K562 (cell line): Measurements from ENCODE around the gene BAIAP2. TPM values are rescaled to one million over a fixed set of nuclear protein-coding genes. Genes with fewer than 3 reads are reported as not detected.

Experiments
- ATAC-seq: fragments of 200-7000 bp; cut with Tn5 transposase; 3 replicates; pipeline ENCODE4 v1.9.1; 2020; ENCODE audit warnings: moderate library complexity
- BruUV-seq: library from RNA; stranded (reverse); fragments of 400-500 nt; replicated peaks from 2 replicates; lab custom pipeline; 2021; lab: Mats Ljungman, UMichigan
- CTCF ChIA-PET: fragments of 300-600 bp; formaldehyde crosslinking; extraction: SDS; loops from one replicate; lab custom pipeline; 2021; ENCODE audit warnings: low intra/inter-chr PET ratio; lab: Yijun Ruan, JAX
- POLR2A ChIA-PET: fragments of 300-600, 350-650 bp; sonication (Branson Sonifier 250); formaldehyde crosslinking; extraction: SDS; loops from one replicate; lab custom pipeline; 2021; ENCODE audit warnings: antibody characterized with exemption, inconsistent platforms; lab: Yijun Ruan, JAX
- DNase-seq, 4 experiments: peaks; one replicate each; pipeline versions ENCODE4 v3.0.0 to v3.0.0-alpha.2; 2011 to 2018; ENCODE audit warnings: low spot score in 3 of 4, mixed read lengths in 3 of 4; ENCODE audit errors: extremely low read depth in 1 of 4
- FAIRE-seq: peaks from 2 replicates; lab custom pipeline; 2011; peaks lifted over from hg19 to GRCh38; lab: Jason Lieb, UNC
- H2AFZ ChIP-seq: 2 replicates; pipeline ENCODE4 v1.6.0; 2011; ENCODE audit warnings: low read depth, low read length, control low read depth, inconsistent platforms
- H3K27ac ChIP-seq: fragments of 200-600 bp; 3 replicates; pipeline ENCODE4 v1.8.0; 2011; ENCODE audit warnings: low read depth, mild to moderate bottlenecking, control low read depth, inconsistent platforms, low read length, moderate library complexity, mixed read lengths; ENCODE audit errors: extremely low read depth
- H3K27me3 ChIP-seq, 2 experiments: fragments of 300-600 bp in 1 of 2; 2 replicates in 1 of 2; 3 replicates in 1 of 2; pipeline versions ENCODE4 v1.6.0 to v1.8.0; 2011; ENCODE audit warnings: inconsistent platforms in 2 of 2, low read length in 2 of 2, mild to moderate bottlenecking in 1 of 2, mixed read lengths in 1 of 2, moderate library complexity in 1 of 2; ENCODE audit not compliant: control insufficient read depth in 2 of 2, insufficient read depth in 2 of 2
- H3K36me3 ChIP-seq: fragments of 300-600 bp; 3 replicates; pipeline ENCODE4 v1.8.0; 2011; ENCODE audit warnings: mild to moderate bottlenecking, low read length, inconsistent platforms; ENCODE audit not compliant: control insufficient read depth, insufficient read depth
- H3K4me1 ChIP-seq, 2 experiments: fragments of 200-600 bp in 1 of 2; replicated peaks in 1 of 2; 2 replicates in 1 of 2; 3 replicates in 1 of 2; pipeline versions ENCODE4 v1.5.1 to v1.8.0; 2011; ENCODE audit warnings: inconsistent platforms in 2 of 2, low read length in 2 of 2, mild to moderate bottlenecking in 1 of 2, mixed read lengths in 1 of 2, moderate library complexity in 1 of 2; ENCODE audit not compliant: control insufficient read depth in 2 of 2, insufficient read depth in 2 of 2
- H3K4me2 ChIP-seq: 2 replicates; pipeline ENCODE4 v1.6.1; 2011; ENCODE audit warnings: low read length, control low read depth, inconsistent platforms, mixed read lengths; ENCODE audit not compliant: insufficient read depth
- H3K4me3 ChIP-seq: fragments of 200-600 bp; sonication (generic), shearing (Covaris generic); 2 replicates; pipeline ENCODE4 v1.5.1; 2016; ENCODE audit warnings: control low read depth, inconsistent platforms
- H3K79me2 ChIP-seq: fragments of 200-600 bp; 3 replicates; pipeline ENCODE4 v1.8.0; 2011; ENCODE audit warnings: low read length, inconsistent platforms; ENCODE audit not compliant: control insufficient read depth, insufficient read depth
- H3K9ac ChIP-seq, 2 experiments: 2 replicates each; pipeline versions ENCODE4 v1.6.0 to v1.6.1; 2011; ENCODE audit warnings: low read depth in 2 of 2, low read length in 2 of 2, control low read depth in 1 of 2, inconsistent platforms in 1 of 2, mild to moderate bottlenecking in 1 of 2, mixed read lengths in 1 of 2; ENCODE audit not compliant: insufficient read depth in 1 of 2
- H3K9me1 ChIP-seq: one replicate; pipeline ENCODE4 v1.6.0; 2011; ENCODE audit warnings: inconsistent platforms, mild to moderate bottlenecking, low read length, moderate library complexity; ENCODE audit not compliant: control insufficient read depth, insufficient read depth
- H3K9me3 ChIP-seq: replicated peaks from 2 replicates; pipeline ENCODE4 v1.5.1; 2011; ENCODE audit warnings: low read depth, low read length, inconsistent platforms; ENCODE audit not compliant: control insufficient read depth, insufficient read depth
- H4K20me1 ChIP-seq: replicated peaks from 2 replicates; pipeline ENCODE4 v1.6.1; 2011; ENCODE audit warnings: low read length, inconsistent platforms, mixed read lengths; ENCODE audit not compliant: control insufficient read depth, insufficient read depth
- ATF2 ChIP-seq: sonication (generic); formaldehyde crosslinking; IDR thresholded peaks from 2 replicates; pipeline ENCODE4 v1.8.1; 2022; ENCODE audit warnings: missing genetic modification reagents
- ATF3 ChIP-seq, 2 experiments: fragments of 450-650 bp in 1 of 2; sonication (generic) in 1 of 2; formaldehyde crosslinking in 1 of 2; IDR thresholded peaks in 1 of 2; conservative IDR thresholded peaks in 1 of 2; 2 replicates each; pipeline versions ENCODE4 v1.6.1 to v1.8.1; 2016 to 2023; ENCODE audit warnings: mild to moderate bottlenecking in 2 of 2, moderate library complexity in 2 of 2, inconsistent platforms in 1 of 2, missing genetic modification reagents in 1 of 2
- CBX5 ChIP-seq: IDR thresholded peaks from 2 replicates; pipeline ENCODE4 v1.6.1; 2014; ENCODE audit warnings: low read depth, borderline replicate concordance
- DACH1 ChIP-seq: fragments of 450-650 bp; IDR thresholded peaks from 2 replicates; pipeline ENCODE4 v1.6.1; 2018; ENCODE audit not compliant: partially characterized antibody
- ERF ChIP-seq: fragments of 450-650 bp; formaldehyde crosslinking; IDR thresholded peaks from 2 replicates; pipeline ENCODE4 v1.4.0; 2020; ENCODE audit warnings: mild to moderate bottlenecking, mixed read lengths
- FOXK1 ChIP-seq: sonication (generic); formaldehyde crosslinking; IDR thresholded peaks from 2 replicates; pipeline ENCODE4 v1.8.0; 2022; ENCODE audit warnings: missing genetic modification reagents, mild to moderate bottlenecking, borderline replicate concordance
- MNT ChIP-seq, 2 experiments: fragments of 450-650 bp; conservative IDR thresholded peaks; 2 replicates each; pipeline ENCODE4 v1.6.1; 2017; ENCODE audit warnings: mild to moderate bottlenecking in 2 of 2, moderate library complexity in 2 of 2
- NFE2L1 ChIP-seq: fragments of 450-650 bp; IDR thresholded peaks from 2 replicates; pipeline ENCODE4 v1.6.1; 2016; ENCODE audit warnings: missing genetic modification characterization, low read depth, mild to moderate bottlenecking, missing compliant biosample characterization, moderate library complexity, borderline replicate concordance
- U2AF2 ChIP-seq: fragments of 200-400 bp; formaldehyde crosslinking; optimal IDR thresholded peaks from 2 replicates; pipeline ENCODE3; 2017; ENCODE audit warnings: low read depth, mild to moderate bottlenecking, low read length
- ZFX ChIP-seq: sonication (generic); formaldehyde crosslinking; IDR thresholded peaks from 2 replicates; pipeline ENCODE4 v1.8.0; 2022; ENCODE audit warnings: mild to moderate bottlenecking, missing genetic modification reagents, moderate library complexity
- WGBS: fragments of 100-300 bp; shearing (Covaris generic); methylation state at CpG from one replicate; pipeline ENCODE4 v1.1.6; 2016; ENCODE audit warnings: low coverage, mixed read lengths; ENCODE audit not compliant: insufficient coverage; ENCODE audit errors: missing lambda C conversion rate; 5-methylcytosine and 5-hydroxymethylcytosine counted together
- in situ Hi-C: fragments of 300-500 bp; cut with MboI; formaldehyde crosslinking; loops from 4 replicates; pipeline ENCODE4 v1.15.0; 2018; ENCODE audit warnings: inconsistent platforms, mixed read lengths
- intact Hi-C: fragments of 100-400 bp; cut with micrococcal nuclease; formaldehyde crosslinking; loops from 2 replicates; pipeline ENCODE4 v1.14.2; 2022
- polyA plus RNA-seq, 8 experiments: library from polyadenylated mRNA; depleted of rRNA in 4 of 8; stranded (reverse) in 5 of 8; unstranded in 3 of 8; fragments of >200 nt; fragmentation: Nextera tagmentation in 2 of 8; fragmentation: Illumina TruSeq in 1 of 8; extraction: Ambion mirVana in 2 of 8; extraction: Trizol in 1 of 8; gene quantifications; 2 replicates each; pipeline versions ENCODE4 v1.2.1 to v1.2.3, GENCODE V29; 2011 to 2014; ENCODE audit warnings: inconsistent platforms in 1 of 8, missing spikeins in 1 of 8
- total RNA-seq, 7 experiments: library from RNA; depleted of rRNA in 6 of 7; stranded (reverse); fragments of >200 nt in 6 of 7; fragmentation: Illumina TruSeq in 2 of 7; extraction: Trizol in 2 of 7; gene quantifications; 2 replicates each; pipeline versions ENCODE4 v1.2.1 to v1.2.3, GENCODE V29; 2011 to 2021; ENCODE audit warnings: low replicate concordance in 1 of 7

BAIAP2 gene
- total and polyA plus RNA-seq, 9 of the 15 experiments (the other 6 are each of a cell fraction or from before 2014, with no cell fraction given), result 2.3 to 51.6 (median 18.4) TPM

- no peaks in the 10 kb centered on the region for H3K9me3 ChIP-seq
- H3K27me3 ChIP-seq, result no peaks in the 10 kb centered on the region
- CTCF ChIA-PET, result no interaction called here
- H3K4me2 ChIP-seq, result no peak overlapping the region
- H3K9me1 ChIP-seq, result no peaks in the 10 kb centered on the region
- in situ Hi-C loops, result no loop called here
- no peak for DNase-seq
- no peak overlapping the region for H3K9ac ChIP-seq
- TF ChIP-seq NFE2L1 (tag), result no peak
- no peak for TF ChIP-seq CBX5
- no peak for TF ChIP-seq ERF
- no peak for TF ChIP-seq ATF2 (CRISPR knock-in tag)
- TF ChIP-seq U2AF2, result no peak
- no peak for TF ChIP-seq MNT (conservative IDR thresholded peaks at IDR 0.05)
- TF ChIP-seq FOXK1 (CRISPR knock-in tag), result no peak
- TF ChIP-seq ATF3 (IDR thresholded peaks at IDR 0.05), result no peak
- no peak for TF ChIP-seq ATF3 (CRISPR knock-in tag; conservative IDR thresholded peaks at IDR 0.05)
- no peak for TF ChIP-seq DACH1
- TF ChIP-seq ZFX (CRISPR knock-in tag), result no peak
- TF ChIP-seq, all 486 proteins: peak for 0
- BruUV-seq, result no TSS peak
- WGBS, result 70% methylated on average over 14 of the region's 14 CpGs
- Histone ChIP-seq H4K20me1 (peaks cover 15% of the 10 kb centered on the region; the same call in 1 of the 2 replicates), H3K36me3 (peaks cover 29% of the 10 kb centered on the region; the same call in 2 of the 3 replicates), H2AFZ (no peak overlapping the region), H3K4me3 (no peak overlapping the region), H3K79me2 (no peaks in the 10 kb centered on the region), H3K4me1 (peaks cover 0 to 36% of the 10 kb centered on the region in 2 experiments; a peak in 3 of 5 replicates), H3K27ac (no peak overlapping the region)
- POLR2A ChIA-PET, result no interaction called here
- intact Hi-C loops, result no loop called here
- FAIRE-seq (no peak), ATAC-seq (no peak)
Observed at GRCh38 chr17:81076141-81076679, 41.3 kb downstream of the BAIAP2 start.
